GDM1 (cell line): ENCODE data around the gene SGK1.
"Not testable (repeated sequence)": the region's sequence is repeated elsewhere in the genome, so short reads cannot be mapped to it uniquely, and the experiment has no call there.

Experiments used
- DNase-seq: peaks from one replicate; lab custom pipeline; 2025; lab: John Stamatoyannopoulos, UW

Gene SGK1

DNA sequence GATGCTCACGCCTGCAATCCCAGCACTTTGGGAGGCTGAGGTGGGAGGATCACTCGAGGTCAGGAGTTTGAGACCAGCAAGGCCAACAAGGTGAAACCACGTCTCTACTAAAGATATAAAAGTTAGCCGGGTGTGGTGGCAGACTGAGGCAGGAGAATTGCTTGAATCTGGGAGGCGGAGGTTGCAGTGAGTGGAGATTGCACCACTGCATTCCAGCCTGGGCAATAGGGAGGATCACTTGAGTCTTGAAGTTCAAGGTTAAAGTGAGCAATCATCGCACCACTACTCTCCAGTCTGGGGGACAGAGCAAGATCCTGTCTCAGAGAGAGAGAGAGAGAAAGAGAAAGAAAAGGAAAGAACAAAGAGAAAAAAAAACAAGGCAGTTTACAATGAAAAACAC, 13.5 kb downstream of the SGK1 start:
- DNase-seq, result not testable (repeated sequence)

DNA sequence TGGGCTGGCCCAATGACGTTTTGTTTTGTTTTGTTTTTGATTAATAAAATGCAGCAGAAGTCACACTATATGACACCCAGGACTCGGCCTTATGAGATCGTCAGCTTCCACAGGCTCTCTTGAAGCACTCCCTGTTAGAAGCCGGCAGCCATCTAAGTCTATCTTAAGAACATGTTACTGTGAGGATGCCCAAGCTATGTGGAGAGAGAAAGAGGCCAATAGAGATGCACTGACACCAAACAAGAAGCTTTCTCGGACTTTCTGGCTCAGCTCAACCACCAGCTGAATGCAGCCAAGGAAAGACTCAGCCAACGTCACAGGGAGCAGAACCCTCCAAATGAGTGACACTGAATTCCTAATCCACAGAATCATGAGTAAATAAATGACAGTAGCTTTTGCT, 14.0 kb downstream of the SGK1 start:
- DNase-seq, result no peak

DNA sequence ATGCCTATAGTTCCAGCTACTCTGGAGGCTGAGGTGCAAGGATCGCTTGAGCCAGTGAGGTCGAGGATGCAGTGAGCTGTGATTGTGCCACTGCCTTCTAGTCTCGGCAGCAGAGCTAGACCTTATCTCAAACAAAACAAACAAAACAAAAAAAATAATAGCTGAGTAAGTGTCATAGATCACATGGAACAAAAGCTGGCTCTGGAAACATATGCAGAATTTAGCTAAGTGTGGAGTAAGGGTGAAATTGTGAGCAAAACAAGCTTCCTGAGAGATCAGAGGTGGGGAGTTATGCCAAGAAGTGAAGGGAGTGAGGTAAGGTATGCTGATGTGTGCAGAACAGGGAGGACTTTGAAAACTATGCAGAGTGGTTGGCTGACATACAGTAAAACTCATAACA, 18.7 kb downstream of the SGK1 start:
- no peak for DNase-seq

DNA sequence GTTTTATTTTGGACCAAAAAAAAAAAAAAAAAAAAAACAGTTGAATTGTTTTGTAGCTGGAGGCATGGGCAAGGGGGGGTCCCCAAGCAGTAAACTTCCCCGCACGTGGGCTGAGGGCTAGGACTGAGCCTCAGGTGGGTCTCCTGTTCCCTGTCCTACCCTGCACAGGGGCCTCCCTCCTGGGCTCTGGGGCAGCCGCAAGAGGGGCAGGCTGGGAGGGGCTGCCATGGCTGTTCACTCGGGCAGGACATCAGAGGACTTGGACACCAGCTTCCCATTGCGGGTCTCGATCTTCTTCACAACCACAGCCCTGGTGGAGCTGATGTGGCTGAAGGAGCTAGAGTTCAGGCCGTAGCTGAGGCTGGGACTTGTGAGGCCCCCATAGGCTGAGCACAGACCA, 21.1 kb downstream of the SGK1 start:
- DNase-seq, result no peak

DNA sequence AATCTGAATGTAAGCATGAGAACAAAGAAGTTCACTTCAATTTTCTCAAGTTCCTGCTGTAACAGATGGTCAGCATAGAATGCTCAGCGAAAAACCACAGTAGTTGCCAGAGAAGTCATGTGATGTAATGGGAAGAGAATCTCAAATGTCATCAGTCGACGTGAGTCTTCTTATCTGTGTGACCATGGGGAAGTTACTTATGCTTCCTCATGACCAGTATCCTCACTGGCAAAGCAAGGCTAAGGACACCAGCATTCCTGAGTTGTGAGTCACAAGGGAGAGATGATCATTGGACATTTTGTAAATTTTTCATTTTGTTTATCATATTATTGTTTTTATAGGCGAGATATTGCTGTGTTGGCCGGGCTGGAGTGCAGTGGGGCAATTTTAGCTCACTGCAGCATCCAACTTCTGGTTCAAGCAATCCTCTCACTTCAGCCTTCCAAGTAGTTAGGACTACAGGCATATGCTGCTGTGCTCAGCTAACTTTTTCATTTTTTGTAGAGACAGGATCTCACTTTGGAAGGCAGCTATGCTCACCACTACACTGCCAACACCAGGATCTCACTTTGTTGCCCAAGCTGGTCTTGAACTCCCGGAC, 21.9 kb downstream of the SGK1 start:
- no peak for DNase-seq

DNA sequence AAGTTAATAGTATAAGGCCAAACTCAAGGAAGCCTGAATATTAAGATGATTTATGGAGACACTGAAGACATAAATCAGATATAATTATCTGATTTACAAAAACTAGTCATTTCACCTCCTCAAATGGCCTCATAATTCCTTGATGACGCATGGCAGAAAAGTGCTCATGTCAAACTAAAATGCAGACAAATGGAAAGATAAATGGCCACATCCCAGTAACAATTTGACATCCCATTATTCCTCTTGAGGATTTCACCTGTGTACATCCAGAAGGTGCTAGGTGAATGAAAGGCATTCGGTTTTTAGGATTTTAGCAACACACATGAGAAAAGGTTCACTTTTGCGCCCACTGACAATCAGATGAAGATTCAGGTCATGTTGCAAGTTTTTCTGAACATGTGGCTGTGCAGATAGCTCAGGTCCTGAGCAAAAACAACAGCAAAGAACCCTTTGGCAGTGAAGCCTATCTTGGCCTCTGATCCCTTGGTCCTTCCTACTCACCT, 24.2 kb downstream of the SGK1 start:
- DNase-seq, result no peak

DNA sequence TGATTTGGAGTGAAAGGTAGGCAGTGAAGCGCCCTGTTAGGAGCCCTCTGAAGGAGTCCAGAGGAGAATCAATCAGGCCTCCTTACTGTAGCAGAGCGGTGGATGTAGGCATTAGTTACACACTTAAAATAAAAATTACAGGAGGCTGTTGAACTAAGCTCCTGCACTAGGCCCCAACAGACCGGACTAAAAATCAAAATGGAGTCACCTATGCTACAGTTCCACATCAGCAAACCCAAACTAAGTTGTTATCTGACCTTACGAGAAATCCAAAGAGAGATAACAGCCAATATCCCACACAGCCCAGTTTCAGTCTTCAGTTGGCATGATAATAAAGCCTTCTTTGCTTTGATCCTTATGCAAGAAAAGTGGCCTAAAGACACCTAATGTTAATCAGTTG, 26.8 kb downstream of the SGK1 start:
- no peak for DNase-seq

DNA sequence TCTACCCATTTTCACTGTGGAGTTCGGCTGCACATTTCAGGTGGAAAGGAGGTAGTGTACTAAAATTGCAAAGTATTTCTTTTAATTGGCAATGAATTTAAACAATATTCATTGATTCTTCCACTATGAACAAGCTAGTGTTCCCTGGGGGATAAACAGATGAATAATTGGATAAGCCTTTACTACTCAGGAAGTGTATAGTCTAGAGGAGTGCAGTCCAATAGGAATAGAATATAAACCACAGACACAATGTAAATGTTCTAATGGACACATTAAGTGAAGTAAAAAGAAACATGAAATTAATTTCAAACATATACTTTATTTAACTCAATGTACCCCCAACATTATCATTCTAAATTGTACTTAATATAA, 28.7 kb downstream of the SGK1 start:
- DNase-seq, result no peak

DNA sequence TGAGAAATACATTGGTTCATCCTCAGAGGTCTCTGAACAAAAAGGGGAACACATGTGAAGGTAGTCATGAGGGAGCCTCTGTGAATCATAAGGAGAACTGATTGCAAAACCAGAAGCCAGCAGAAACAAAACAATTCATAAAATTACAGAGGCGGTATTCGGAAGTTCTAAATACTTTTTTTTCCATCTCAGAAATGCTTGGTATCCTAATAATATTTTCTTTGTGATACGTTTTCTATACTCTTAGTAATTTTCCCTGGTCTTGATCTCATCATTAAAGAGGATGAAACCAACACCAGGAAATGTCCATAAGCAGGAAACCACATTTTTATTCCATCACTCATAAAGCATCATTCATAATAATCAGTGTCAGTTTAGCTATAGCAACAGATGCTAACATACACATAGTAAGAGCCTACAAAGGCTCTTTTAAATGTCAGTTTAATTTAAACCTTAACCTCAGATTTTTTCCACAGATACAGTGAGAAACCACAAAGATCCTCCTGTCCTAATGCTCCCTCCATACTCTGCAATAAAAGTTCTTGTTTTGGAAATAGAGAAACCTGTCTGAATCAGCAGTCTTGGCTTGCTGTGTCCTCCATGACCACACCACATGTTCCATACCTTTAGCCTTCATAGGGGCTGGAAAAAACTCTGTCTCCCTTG, 29.2 kb downstream of the SGK1 start:
- no peak for DNase-seq

DNA sequence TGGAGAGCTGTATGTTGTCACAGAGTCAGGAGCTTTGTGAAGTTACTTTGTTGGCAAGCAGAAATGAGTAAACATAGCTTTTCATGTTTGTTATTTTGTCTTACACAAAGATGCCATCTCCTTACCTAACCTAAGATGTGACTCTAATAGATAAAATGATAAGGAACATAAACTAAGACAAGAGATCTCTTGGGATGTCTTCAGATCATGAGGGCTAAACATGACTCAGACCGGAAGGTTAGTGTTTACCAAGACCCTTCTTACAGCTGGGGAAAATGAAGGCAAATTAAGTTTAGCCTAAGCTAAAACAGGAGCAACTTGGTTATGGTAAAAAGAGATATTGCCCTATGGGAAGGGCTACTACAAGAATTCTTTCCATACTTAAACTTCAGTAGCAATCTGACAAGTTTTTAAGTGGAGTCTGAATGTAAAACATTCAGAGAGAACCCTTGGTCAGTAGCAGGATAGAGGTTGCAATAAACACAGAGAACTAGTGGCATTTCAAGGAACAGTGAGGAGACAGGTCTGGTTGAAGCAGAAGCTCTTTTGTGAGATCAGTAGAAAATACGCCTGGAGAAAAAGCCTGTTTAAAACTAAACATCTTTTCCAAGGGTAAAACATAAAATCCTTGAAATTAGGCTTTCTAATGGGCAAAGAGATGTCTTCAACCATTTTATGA, 29.9 kb downstream of the SGK1 start:
- DNase-seq, result no peak

DNA sequence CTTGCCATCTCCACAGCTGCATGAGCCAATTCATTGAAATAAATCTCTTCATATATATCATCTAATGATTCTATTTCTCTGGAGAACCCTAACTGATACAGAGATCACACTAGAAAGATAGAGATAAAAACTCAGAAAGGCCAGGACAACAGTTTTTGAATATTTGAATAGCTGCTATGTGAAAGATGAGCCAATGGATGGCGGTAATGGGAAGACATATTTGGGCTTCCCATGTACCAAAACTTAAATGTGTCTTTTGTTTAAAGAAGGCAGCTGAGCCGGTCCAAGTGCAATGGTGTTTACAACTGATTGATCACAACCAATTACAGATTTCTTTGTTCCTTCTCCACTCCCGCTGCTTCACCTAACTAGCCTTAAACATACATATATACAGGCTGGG, 35.1 kb downstream of the SGK1 start:
- DNase-seq, result no peak

DNA sequence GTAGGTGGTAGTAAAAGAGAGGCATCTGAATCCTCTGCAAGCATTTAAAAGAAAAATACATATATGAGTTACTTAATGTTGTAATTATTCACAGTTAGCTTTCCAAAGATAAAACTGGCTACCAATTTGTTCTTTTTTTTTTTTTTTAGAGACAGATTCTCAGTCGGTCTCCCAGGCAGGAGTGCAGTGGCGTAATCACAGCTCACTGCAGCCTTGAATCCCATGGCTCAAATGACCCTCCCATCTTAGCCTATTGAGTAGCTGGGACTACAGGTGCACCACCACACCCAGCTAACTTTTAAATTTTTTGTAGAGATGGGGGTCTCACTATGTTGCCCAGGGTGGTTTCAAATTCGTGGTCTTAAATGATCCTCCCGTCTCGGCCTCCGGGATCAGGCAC, 36.5 kb downstream of the SGK1 start:
- DNase-seq, result no peak

DNA sequence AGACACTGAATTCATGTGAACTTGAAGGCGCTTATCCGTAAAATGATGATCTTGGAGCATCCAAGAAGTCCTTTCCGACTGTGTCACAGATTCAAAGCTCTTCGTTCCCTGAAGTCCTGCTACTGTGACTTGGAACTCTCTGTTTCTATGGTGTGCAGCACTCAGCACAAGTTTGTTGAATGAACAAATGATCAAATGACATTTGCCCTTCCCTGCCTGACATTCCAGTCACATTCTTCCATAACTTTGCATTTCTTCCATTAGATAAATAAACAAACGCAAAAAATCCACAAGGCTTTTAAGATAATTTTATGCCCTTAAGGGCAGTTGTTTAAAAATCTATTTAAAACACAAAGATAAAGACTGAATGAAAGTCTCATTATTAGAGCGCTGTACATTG, 39.9 kb downstream of the SGK1 start:
- DNase-seq, result no peak

DNA sequence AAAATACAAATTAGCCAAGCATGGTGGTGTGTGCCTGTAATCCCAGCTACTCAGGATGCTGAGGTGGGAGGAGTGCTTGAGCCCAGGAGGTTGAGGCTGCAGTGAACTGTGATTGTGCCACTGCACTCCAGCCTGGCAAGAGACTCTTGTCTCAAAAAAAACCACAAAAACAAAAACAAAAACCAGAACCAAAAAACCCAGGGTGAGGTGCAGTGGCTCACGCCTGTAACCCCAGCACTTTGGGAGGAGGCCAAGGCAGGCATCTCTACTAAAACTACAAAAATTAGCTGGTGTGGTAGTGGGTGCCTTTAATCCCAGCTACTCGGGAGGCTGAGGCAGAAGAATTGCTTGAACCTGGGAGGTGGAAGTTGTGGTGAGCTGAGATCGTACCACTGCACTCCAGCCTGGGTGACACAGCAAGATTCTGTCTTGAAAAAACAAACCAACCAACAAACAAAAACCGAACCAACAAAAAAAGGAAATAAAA, 41.0 kb downstream of the SGK1 start:
- DNase-seq, result not testable (repeated sequence)

DNA sequence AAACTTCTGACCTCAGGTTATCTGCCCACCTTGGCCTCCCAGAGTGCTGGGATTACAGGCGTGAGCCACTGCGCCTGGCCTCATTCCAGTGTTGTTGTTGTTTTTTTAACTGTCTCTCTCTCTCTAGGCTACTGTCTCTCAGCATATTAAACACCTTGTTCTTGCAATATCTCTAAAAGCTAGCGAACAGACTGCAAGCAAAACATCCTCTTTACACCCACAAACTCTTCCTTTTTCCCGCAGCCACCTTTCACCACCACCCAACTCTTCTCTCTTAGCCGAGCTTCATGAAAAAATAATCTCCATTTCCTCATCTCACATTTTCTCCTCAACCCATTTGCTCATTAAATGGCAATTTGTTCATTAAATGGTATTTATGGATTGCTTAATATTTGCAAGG, 45.5 kb downstream of the SGK1 start:
- DNase-seq, result no peak

DNA sequence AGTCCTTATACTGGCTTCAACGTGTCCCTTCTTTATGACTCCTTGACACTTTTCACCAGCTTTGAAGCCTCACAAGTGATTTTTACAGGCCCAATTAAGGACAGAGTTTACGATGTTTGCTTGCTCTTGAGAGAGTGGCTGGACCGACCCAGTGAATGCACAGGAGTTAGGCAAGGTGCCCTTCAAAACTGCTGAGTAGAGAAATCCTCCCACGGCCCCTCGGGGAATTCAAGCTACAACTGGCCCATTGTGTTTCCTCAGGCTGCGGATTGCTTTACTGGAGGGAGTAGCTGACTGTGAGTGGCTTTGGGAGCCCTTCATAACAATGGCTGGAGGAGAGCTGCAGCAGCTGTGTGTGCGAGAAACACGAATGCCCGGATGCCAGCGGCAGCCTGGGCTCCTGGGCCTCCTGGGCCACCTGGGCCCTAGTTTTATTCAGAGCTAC, 50.0 kb downstream of the SGK1 start:
- no peak for DNase-seq

DNA sequence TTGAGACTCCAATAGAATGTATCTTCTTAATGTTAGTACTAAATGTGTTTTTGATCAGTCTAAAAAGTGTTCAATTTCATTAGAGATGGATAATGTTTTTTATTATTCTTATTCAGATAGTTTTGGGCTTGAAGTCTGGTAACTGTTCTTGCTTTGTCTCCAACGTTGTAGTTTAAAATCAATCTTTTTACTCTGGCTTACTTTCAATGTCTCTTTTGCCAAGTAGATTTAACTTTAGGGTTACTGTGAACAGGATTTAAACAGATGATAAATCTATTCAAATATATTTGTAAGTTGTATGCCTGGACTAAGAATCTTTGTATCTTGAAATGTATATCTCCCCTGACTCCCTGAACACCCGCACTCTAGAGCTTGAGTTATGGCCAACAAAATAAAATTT, 51.1 kb downstream of the SGK1 start:
- no peak for DNase-seq

DNA sequence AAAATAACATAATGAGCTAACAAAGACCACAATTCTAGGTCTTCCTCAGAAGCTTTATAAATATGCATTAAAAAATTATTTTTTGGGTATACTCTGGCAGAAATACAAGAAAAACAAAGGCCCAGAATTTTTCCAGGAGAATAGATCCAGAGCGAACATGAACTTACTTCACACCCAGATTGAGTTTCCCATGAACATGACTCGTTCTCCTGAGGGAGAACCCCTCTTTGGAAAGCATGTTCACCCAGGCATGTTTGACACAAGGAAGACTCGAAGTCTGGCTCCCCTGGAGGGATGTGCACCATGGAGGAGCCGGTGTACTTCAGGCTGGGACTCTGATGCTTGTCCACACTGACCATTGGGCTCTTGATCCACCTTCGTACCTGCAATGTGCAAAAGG, 56.1 kb downstream of the SGK1 start:
- no peak for DNase-seq

DNA sequence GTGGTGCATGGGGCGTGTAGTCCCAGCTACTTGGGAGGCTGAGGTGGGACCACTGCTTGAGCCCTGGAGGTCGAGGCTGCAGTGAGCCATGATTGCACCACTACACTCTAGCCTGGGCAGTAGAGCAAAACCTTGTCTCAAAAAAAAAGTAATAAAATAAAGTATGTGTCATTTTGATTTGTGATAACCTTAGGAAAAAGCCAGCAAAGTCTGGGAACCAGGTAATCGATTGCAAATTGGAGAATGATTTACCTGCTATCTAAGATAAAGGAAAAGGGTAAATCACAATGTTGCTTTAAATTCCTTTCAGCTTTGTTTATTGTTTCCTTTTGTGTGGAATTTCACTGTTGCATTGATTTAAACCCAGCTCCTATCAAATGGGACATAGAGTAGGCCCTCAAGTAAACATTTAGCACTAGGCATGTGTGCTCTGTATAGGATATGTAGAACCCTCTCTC, 59.0 kb downstream of the SGK1 start:
- DNase-seq, result no peak

DNA sequence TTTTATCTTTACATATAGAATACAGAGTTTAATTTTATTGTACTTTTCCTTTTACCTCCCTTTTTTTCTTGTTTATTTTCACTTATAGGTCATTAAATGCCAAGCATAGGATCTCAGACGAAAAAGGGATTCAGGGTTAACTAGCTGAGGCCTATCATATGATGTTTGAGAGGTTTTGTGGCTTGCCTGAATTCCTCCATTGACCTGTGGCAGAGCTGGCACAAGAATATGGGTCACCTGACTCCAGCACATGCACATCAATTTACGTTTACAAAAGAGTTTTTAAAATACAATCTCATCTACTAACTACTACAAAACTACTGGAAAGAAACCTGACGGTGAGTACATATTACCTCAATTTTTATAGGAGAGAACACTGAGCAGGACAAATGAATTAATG, 60.4 kb downstream of the SGK1 start:
- no peak for DNase-seq

DNA sequence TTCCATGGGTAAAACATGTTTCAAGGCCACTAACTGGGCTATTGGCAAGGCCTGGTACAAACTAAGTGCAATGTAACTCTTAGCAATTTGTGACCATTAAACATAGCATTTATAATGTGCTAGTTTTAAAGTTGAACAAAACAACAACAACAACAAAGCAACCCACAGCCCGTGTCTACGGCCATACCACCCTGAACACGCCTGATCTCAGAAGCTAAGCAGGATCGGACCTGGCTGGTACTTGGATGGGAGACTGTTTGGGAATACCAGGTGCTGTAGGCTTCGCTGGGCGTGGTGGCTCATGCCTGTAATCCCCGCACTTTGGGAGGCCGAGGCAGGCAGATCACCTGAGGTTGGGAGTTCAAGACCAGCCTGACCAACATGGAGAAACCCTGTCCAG, 61.0 kb downstream of the SGK1 start:
- no peak for DNase-seq

DNA sequence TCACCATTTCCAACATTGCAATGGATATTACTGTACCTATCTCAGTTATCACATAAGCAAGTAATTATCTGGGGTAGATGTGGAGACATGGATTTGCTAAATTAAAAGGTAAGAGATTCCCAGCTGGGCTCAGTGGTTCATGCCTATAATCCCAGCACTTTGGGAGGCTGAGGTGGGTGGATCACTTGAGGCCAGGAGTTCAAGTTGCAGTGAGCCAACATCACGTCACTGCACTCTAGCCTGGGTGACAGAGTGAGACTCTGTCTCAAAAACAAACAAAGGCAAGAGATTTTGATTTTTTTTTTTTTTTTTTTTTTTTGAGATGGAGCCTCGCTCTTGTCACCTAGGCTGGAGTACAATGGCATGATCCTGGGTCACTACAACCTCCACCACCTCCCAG, 62.6 kb downstream of the SGK1 start:
- DNase-seq, result not testable (repeated sequence)

DNA sequence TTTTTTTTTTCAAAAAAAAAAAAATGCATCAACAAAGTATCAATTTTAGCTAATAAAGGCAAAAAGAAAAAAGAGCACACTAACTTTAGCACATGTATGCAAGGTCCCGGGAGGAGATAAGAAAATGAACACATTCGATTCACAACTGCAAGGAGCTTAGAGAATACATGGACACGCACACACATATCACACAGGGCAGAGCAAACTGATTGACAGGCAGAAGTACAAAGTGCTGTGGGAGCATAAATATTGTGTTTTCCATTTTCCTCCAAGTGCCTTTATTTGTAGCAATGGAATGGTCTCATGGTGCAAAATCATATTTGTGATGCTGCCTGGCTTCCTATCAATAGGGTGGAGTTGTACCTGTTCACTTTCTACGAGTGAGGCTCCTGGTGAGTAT, 63.8 kb downstream of the SGK1 start:
- DNase-seq, result no peak
